ENCODE measurements around the gene MYH9.

Gene MYH9

GRCh38 chr22:36343070-36343719 lies 44.6 kb downstream of the MYH9 start:
- no peaks in the 10 kb centered on the region for H3K9me3 Mint-ChIP-seq
- peaks cover 82% of the 10 kb centered on the region for H3K36me3 Mint-ChIP-seq (ENCODE audit: low read depth)
- peak overlapping the region; percentile 98 for H3K27ac Mint-ChIP-seq
- H3K4me3 Mint-ChIP-seq, result peak overlapping the region; percentile 45
- no peaks in the 10 kb centered on the region for H3K27me3 Mint-ChIP-seq
- H3K4me1 Mint-ChIP-seq (ENCODE audit: low read depth), result peaks cover 97% of the 10 kb centered on the region

GRCh38 chr22:36341640-36342041 lies 46.1 kb downstream of the MYH9 start:
- peaks cover 82% of the 10 kb centered on the region for H3K36me3 Mint-ChIP-seq (ENCODE audit: low read depth)
- H3K4me1 Mint-ChIP-seq (ENCODE audit: low read depth), result peaks cover 100% of the 10 kb centered on the region

GRCh38 chr22:36340621-36341020 lies 47.1 kb downstream of the MYH9 start:
- peaks cover 100% of the 10 kb centered on the region for H3K4me1 Mint-ChIP-seq (ENCODE audit: low read depth)
- H3K27ac Mint-ChIP-seq, result peak overlapping the region; percentile 98
- peaks cover 83% of the 10 kb centered on the region for H3K36me3 Mint-ChIP-seq (ENCODE audit: low read depth)
- peak overlapping the region; percentile 56 for H3K4me3 Mint-ChIP-seq
- H3K9me3 Mint-ChIP-seq, result no peaks in the 10 kb centered on the region
- H3K27me3 Mint-ChIP-seq, result no peaks in the 10 kb centered on the region

More at GRCh38 chr22:36341640-36342041, 46.1 kb downstream of the MYH9 start:
- no peaks in the 10 kb centered on the region for H3K27me3 Mint-ChIP-seq
- H3K27ac Mint-ChIP-seq, result peak overlapping the region; percentile 98
- H3K4me3 Mint-ChIP-seq, result peak overlapping the region; percentile 36
- no peaks in the 10 kb centered on the region for H3K9me3 Mint-ChIP-seq

GRCh38 chr22:36339171-36340065 lies 48.3 kb downstream of the MYH9 start:
- Mint-ChIP-seq H3K9me3 (no peaks in the 10 kb centered on the region), H3K4me1 (ENCODE audit: low read depth) (peaks cover 100% of the 10 kb centered on the region), H3K36me3 (ENCODE audit: low read depth) (peaks cover 87% of the 10 kb centered on the region), H3K27ac (peak overlapping the region; percentile 98), H3K4me3 (peak overlapping the region; percentile 58), H3K27me3 (no peaks in the 10 kb centered on the region)

- H3K27me3 Mint-ChIP-seq, result no peaks in the 10 kb centered on the region
- H3K4me3 Mint-ChIP-seq, result peak overlapping the region; percentile 86
- peak overlapping the region; percentile 100 for H3K27ac Mint-ChIP-seq
- peaks cover 87% of the 10 kb centered on the region for H3K36me3 Mint-ChIP-seq (ENCODE audit: low read depth)
- H3K9me3 Mint-ChIP-seq, result no peaks in the 10 kb centered on the region
- H3K4me1 Mint-ChIP-seq (ENCODE audit: low read depth), result peaks cover 100% of the 10 kb centered on the region
Observed at GRCh38 chr22:36337365-36338130, 50.2 kb downstream of the MYH9 start.

GRCh38 chr22:36336246-36337182 lies 51.3 kb downstream of the MYH9 start:
- peaks cover 100% of the 10 kb centered on the region for H3K4me1 Mint-ChIP-seq (ENCODE audit: low read depth)
- no peaks in the 10 kb centered on the region for H3K27me3 Mint-ChIP-seq
- no peaks in the 10 kb centered on the region for H3K9me3 Mint-ChIP-seq
- peaks cover 87% of the 10 kb centered on the region for H3K36me3 Mint-ChIP-seq (ENCODE audit: low read depth)
- H3K4me3 Mint-ChIP-seq, result peak overlapping the region; percentile 86
- peak overlapping the region; percentile 100 for H3K27ac Mint-ChIP-seq

GRCh38 chr22:36335621-36336020 lies 52.1 kb downstream of the MYH9 start:
- peak overlapping the region; percentile 100 for H3K27ac Mint-ChIP-seq
- no peaks in the 10 kb centered on the region for H3K9me3 Mint-ChIP-seq
- no peaks in the 10 kb centered on the region for H3K27me3 Mint-ChIP-seq
- H3K4me1 Mint-ChIP-seq (ENCODE audit: low read depth), result peaks cover 100% of the 10 kb centered on the region
- peaks cover 87% of the 10 kb centered on the region for H3K36me3 Mint-ChIP-seq (ENCODE audit: low read depth)
- peak overlapping the region; percentile 86 for H3K4me3 Mint-ChIP-seq

GRCh38 chr22:36334821-36335603 lies 52.8 kb downstream of the MYH9 start:
- peaks cover 100% of the 10 kb centered on the region for H3K4me1 Mint-ChIP-seq (ENCODE audit: low read depth)
- H3K9me3 Mint-ChIP-seq, result no peaks in the 10 kb centered on the region
- peaks cover 89% of the 10 kb centered on the region for H3K36me3 Mint-ChIP-seq (ENCODE audit: low read depth)
- H3K27ac Mint-ChIP-seq, result peak overlapping the region; percentile 100
- no peaks in the 10 kb centered on the region for H3K27me3 Mint-ChIP-seq
- H3K4me3 Mint-ChIP-seq, result peak overlapping the region; percentile 86

- no peaks in the 10 kb centered on the region for H3K27me3 Mint-ChIP-seq
- H3K36me3 Mint-ChIP-seq (ENCODE audit: low read depth), result peaks cover 88% of the 10 kb centered on the region
- peaks cover 100% of the 10 kb centered on the region for H3K4me1 Mint-ChIP-seq (ENCODE audit: low read depth)
- no peaks in the 10 kb centered on the region for H3K9me3 Mint-ChIP-seq
- H3K27ac Mint-ChIP-seq, result peak overlapping the region; percentile 100
- peak overlapping the region; percentile 86 for H3K4me3 Mint-ChIP-seq
Observed at GRCh38 chr22:36334081-36334820, 53.5 kb downstream of the MYH9 start.

- peak overlapping the region; percentile 100 for H3K27ac Mint-ChIP-seq
- no peaks in the 10 kb centered on the region for H3K27me3 Mint-ChIP-seq
- H3K9me3 Mint-ChIP-seq, result no peaks in the 10 kb centered on the region
- peaks cover 100% of the 10 kb centered on the region for H3K4me1 Mint-ChIP-seq (ENCODE audit: low read depth)
- H3K4me3 Mint-ChIP-seq, result peak overlapping the region; percentile 86
- peaks cover 88% of the 10 kb centered on the region for H3K36me3 Mint-ChIP-seq (ENCODE audit: low read depth)
Observed at GRCh38 chr22:36333644-36334043, 54.1 kb downstream of the MYH9 start.

- Mint-ChIP-seq H3K4me3 (peak overlapping the region; percentile 86), H3K27ac (peak overlapping the region; percentile 100), H3K4me1 (ENCODE audit: low read depth) (peaks cover 100% of the 10 kb centered on the region), H3K27me3 (no peaks in the 10 kb centered on the region), H3K9me3 (no peaks in the 10 kb centered on the region), H3K36me3 (ENCODE audit: low read depth) (peaks cover 96% of the 10 kb centered on the region)
Observed at GRCh38 chr22:36332623-36333332, 55.0 kb downstream of the MYH9 start.

- peak overlapping the region; percentile 100 for H3K27ac Mint-ChIP-seq
- H3K4me3 Mint-ChIP-seq, result peak overlapping the region; percentile 86
- H3K36me3 Mint-ChIP-seq (ENCODE audit: low read depth), result peaks cover 97% of the 10 kb centered on the region
- no peaks in the 10 kb centered on the region for H3K9me3 Mint-ChIP-seq
- H3K27me3 Mint-ChIP-seq, result no peaks in the 10 kb centered on the region
- H3K4me1 Mint-ChIP-seq (ENCODE audit: low read depth), result peaks cover 100% of the 10 kb centered on the region
Observed at GRCh38 chr22:36331912-36332622, 55.7 kb downstream of the MYH9 start.
